ENCODE measurements around the gene AUNIP.

AUNIP gene

GRCh38 chr1:25813734-25814471, 45.4 kb downstream of the AUNIP start:
- intact Hi-C loops (cut with DNase I) = loop anchor here (10.0 kb wide), 1 partner anchor 379 kb away; the partner anchor contains the start of gene MACO1
- DNase-seq = peak in 1 of 10 donors; percentile 71

DNA sequence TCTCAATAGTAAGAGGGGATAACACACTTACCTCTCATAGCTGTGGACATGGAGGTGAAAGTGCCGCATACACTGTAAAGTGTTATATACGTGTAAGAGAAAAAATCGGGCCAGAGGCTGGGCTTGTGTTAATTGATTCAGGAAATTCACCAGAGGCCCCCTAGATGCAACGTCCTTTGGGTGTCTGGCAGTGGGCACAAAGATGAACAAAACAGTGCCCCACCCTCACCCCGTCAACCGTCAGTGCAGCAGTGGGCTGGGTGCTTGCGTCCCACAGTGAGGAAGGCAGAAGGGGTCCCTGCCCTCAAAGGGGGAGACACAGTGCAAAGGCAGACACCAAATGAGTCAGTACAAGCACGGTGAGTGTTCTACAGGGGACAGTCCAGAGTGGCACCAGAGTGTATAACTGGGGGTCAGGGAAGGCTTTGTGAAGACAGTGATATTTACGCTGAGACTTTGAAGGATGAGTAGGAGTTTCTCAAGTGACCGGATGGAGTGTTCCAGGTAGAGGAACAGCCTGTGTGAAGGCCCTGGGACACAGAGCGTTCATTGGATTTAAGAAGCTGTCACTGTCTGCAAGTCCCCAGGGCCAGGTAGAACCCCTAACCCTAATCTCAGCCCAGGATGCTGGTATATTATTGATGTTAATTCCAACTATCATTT, 46.1 kb downstream of the AUNIP start:
- DNase-seq = peak in 1 of 10 donors; percentile 57
- intact Hi-C loops (cut with DNase I) = loop anchor here (10.0 kb wide), 1 partner anchor 378 kb away; the partner anchor contains the start of gene MACO1

GRCh38 chr1:25811384-25812082, 47.7 kb downstream of the AUNIP start:
- DNase-seq = peak in 1 of 10 donors; percentile 77
- intact Hi-C loops (cut with DNase I) = loop anchor here (10.0 kb wide), 1 partner anchor 377 kb away; the partner anchor contains the start of gene MACO1

DNA sequence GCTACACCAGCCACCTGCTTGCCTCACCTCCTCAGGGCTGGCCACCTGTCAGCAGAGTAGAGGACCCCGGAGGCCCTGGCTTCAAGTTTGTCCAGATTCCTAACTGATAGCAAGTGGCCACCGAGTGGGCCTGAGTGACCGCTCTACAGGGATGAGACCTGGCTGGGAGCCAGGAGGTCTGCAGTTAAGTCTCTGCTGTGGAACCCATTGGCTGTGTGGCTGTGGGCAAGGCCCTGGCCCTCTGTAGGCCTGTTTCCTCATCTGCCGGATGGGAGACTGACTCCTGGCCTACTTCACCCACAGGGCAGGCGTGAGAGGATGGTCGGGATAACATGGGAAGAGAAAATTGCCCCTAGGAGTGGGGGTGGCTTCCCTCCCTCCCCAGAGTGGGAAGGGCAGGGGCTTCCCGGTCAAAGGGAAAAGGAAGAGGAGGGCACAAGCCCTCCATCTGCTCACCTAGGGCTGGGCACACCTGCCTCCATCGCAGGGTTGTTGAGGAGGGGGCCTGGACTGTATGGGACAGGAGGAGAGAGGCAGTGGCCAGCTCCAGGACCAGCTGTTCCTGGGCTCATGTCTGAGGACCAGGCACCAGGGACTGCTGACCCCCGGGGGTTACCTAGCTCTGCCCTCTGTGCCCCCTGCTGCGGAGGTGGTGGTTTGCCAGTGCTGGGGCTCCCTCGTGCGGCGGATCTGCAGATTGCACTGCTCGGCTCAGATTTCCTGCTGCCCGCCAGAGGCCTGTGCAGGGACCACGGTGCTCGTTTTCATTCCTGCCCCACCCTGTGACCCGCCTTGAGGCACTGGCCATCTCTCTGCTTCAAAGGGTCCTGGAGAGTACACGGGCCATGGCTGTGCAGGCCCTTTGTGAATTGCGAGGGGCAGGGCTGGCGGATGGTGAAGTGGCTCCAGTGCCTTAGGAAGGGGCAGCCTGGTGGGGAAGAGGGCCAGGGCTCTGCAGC, 48.6 kb downstream of the AUNIP start:
- DNase-seq = peak in 9 of 10 donors; percentile 68 to 96 (median 83)
- intact Hi-C loops (cut with DNase I) = loop anchor here (10.0 kb wide), 1 partner anchor 376 kb away; the partner anchor contains the start of gene MACO1

DNA sequence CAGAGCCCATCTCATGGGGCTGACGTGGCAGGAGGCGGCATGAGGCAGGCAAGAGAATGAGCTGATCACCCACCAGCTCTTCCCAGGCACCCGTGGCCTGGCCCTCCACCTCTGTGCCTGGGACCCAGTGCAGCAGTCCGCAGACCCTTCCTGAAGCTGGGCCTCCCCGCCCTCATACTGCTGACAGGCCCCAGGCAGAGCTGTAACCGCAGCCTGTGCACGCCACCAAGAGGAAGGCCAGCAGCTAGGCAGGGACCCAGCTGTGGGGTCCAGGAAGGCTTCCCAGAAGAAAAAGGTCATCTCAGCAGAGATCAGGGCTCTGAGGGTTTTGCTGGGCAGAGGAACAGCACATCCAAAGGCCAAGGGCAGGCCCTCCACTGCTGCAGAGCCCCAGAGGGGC, 49.3 kb downstream of the AUNIP start:
- intact Hi-C loops (cut with DNase I) = loop anchor here (10.0 kb wide), 1 partner anchor 375 kb away; the partner anchor contains the start of gene MACO1

DNA sequence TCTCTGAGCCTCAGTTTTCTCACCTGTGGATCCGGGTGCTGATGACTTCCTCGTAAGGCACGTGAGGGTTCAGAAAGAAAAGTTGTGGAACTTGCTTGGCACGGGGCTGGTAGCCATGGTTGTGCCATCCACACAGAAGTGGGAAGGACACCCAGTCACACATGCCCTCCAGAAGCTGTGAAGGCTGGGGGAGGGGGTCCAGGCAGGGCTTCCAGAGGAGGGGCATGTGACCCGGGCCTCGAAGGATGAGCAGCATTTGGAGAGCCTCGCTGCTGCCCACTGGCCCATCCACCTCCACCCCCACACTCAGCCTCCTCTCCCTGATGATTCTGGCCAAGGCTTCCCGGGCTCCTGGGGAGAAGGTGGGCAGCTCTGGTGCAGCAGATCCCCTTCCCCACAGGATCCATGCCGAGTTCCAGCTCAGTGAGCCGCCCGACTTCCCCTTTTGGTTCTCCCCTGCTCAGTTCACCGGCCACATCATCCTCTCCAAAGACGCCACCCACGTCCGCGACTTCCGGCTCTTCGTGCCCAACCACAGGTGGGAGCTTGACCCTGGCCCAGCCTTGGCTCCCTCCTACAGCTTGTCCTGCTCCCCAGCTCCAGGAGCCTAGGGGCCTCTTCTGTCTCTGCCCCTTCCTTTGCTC, 49.9 kb downstream of the AUNIP start:
- DNase-seq = peak in 1 of 10 donors; percentile 75
- intact Hi-C loops (cut with DNase I) = no loop called here

More for the DNA sequence above, 49.3 kb downstream of the AUNIP start:
- DNase-seq = peak in 2 of 10 donors; percentile 59 to 81

GRCh38 chr1:25808481-25809244, 50.6 kb downstream of the AUNIP start:
- intact Hi-C loops (cut with DNase I) = no loop called here
- DNase-seq = peak in 2 of 10 donors; percentile 69 to 87

- intact Hi-C loops (cut with DNase I) = no loop called here
- peak in 5 of 10 donors; percentile 64 to 94 (median 85) for DNase-seq
These were observed 51.5 kb downstream of the AUNIP start for GRCh38 chr1:25807480-25808390.

DNA sequence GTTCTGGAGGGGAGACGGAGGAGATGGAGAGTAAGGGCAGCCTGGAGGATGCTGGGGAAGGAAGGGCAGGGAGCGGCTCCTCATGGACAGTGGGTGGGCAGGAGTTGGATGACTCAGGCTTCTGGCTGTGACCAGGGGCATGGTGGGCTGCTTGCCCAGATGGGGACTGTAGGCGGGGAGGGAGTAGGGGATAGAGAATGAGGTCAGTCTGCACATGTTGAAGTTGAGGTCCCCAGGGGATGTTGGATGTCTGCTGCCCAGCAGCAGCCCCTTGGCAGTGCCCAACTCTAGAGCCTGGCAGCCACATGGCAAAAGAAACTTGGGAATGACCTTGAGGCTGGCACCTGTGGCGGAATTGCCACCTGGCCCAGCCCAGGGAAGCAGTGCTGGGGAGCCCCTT, 52.8 kb downstream of the AUNIP start:
- peak in 4 of 10 donors; percentile 68 to 89 (median 84) for DNase-seq
- intact Hi-C loops (cut with DNase I) = no loop called here

DNA sequence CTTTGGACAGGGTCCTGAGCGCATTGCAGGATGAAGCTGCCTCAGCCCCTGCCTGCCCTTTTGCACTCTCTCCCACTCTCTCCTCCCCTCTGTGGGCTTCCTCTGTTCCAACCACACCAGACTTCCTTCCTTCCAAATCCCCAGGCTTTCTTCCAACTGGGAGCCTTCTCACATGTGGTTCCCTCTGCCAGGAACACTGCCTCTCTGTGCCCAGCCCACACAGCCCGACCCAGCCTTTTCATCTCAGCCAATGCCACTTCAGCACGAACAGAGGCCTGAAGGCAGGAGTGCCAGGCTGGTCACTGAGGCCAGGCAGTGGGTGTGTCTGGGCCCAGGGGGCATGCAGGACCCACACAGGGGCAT, 53.4 kb downstream of the AUNIP start:
- intact Hi-C loops (cut with DNase I) = no loop called here
- DNase-seq = peak in 9 of 10 donors; percentile 41 to 95 (median 78)

- peak in 2 of 10 donors; percentile 24 to 29 for DNase-seq
- intact Hi-C loops (cut with DNase I) = no loop called here
These were observed 54.0 kb downstream of the AUNIP start for GRCh38 chr1:25804964-25805862.

DNA sequence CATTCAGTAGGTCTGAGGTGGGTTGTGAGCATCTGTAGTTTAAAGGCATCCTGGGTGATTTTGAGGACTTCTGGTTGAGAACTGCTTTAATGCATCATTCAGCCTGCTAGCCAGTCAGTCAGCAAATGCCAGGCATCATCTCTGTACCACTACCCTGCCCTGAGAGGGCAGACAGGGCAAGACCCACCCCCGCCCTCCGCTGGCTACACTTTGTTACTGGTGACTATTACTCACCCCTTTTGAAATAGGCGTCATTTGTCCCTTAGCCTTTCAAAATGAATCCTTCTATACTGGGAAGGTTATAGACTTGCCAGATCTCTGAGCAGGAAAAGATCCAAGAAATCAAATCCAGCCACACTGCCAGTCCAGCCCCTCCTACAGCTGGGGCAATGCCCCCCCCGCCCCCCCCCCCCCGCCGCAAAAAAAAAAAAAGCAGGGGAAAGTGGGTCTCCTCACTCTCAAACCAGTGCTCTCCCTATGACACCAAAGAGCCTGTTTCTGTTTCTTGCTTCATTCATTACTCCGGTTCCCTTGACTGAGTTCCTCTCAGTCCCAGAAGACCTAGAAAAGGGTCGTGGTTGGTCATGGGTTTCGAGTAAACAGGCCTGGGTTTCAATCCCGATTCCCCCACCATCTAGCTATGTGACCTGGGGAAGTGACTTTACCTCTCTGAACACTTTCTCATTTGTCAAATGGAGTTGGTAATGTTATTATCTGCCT, 54.9 kb downstream of the AUNIP start:
- DNase-seq = no peak
- intact Hi-C loops (cut with DNase I) = no loop called here

DNA sequence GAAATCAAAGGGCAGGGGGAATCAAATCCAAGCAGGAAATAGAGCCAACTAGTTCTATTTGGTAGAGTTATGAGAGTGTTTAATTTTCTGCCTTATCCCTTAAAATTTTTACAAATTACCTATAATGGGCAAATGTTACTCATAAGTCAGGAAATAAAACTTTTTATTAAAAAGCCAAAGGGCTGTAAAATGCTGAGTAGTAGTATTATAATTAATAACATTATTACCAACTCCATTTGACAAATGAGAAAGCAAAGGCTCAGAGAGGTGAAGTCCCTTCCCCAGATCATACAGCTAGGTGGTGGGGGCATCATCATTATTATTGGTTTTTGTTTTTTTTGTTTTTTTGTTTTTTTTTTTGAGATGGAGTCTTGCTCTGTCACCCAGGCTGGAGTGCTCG, 55.9 kb downstream of the AUNIP start:
- no peak for DNase-seq
- intact Hi-C loops (cut with DNase I) = no loop called here

DNA sequence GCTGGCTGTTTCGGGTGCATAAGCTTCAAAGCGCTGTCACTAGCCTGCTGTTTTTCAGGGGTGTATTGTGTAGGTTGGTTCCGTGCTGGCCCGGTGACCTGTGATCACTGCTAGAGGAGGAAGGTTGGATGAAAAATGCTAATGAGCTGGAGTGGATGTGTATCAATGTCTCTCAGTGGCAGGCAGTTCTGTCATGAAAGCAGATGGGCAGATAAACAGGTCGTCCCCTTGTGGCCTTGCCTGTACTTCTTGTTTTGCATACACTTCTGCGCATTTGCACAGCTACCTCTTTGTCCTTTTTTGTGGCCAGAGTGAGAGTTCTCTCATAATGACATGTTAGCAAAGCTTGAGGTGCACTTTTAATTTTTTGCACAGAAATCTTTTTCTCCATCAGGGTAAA, 56.3 kb downstream of the AUNIP start:
- intact Hi-C loops (cut with DNase I) = no loop called here
- DNase-seq = no peak

- peak in 2 of 10 donors; percentile 77 to 81 for DNase-seq
- intact Hi-C loops (cut with DNase I) = no loop called here
These were observed 58.4 kb downstream of the AUNIP start for GRCh38 chr1:25800703-25801377.
